ENCODE results near the gene FARP1.
"Not testable (repeated sequence)": the region's sequence is repeated elsewhere in the genome, so short reads cannot be mapped to it uniquely, and the experiment has no call there.

Gene FARP1

DNA sequence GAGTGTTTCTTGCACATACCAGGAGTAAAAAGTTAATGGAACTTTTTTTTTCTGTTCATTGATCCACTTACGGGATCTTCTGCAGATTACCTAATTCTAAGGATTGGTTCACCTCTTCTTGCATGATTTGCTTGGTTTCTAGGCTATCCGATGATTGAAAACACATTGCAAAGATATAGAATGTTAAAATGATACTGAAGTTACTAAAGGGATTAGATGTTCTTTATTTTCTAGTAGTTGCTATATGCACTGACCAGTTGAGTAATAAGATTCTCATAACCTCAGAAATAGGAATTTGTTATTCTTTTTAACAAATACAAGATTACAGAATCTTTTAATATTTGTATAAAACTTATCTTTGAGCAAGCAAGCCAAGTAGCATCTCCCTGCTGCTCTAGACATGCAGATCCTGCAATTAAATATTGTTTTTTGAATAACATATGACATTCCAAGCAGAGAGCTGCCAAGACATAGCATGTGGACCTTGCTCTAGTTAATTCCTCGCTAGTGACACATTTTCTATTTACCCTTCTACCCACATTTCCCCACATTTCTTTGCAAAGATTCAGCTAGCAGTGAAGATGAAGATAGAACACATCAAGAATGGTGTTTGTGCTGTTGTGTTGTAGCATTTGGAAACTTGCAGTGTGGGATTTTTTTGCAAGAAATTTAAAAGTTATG, 85.9 kb downstream of the FARP1 start:
- no peak for DNase-seq

DNA sequence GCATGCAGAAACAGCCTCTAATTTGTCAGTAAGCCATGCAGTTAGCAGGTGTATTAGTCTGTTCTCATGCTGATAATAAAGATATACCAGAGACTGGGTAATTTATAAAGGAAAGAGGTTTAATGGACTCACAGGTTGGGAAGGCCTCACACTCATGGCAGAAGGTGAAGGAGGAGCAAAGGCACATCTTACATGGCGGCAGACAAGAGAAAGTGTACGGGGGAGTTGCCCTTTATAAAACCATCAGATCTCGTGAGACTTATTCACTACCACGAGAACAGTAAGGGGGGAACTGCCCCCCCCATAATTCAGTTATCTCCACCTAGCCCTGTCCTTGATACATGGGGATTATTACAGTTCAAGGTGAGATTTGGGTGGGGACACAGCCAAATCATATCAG, 87.9 kb downstream of the FARP1 start:
- DNase-seq: not testable (repeated sequence)

DNA sequence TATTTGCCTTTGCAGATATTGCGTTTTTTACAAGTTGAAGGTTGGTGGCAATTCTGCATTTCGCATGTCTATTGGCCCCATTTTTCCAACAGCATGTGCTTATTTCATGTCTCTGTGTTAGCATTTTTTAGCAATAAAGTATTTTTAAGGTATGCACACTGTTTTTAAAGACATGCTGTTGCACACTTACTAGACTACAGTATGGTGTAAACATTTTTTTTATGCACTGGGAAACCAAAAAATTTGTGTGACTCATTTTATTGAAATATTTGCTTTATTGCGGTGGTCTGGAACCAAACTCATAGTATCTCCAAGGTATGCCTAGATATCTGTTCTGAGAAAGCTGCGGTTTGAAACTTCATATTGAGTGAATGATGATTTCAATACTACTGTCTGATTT, 89.6 kb downstream of the FARP1 start:
- no peak for DNase-seq

DNA sequence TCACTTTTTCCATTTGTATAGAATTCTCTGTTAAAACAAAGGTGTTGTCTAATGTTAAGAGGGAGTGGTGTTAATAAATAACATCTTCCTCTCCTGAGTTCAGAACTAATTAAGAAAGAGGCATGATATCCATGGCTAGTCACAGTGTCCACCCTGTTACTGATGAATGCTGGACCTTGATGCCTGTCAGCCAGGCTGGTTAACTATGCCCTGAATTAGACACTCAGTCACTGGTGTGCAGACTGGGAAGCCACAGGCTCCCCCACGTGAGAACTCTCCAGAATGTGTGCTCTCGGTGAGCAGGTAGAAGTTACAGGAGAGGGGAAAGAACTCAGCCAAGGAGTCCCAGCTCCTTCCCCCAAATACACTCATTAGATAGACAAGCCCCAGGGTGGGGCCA, 90.2 kb downstream of the FARP1 start:
- DNase-seq: no peak

DNA sequence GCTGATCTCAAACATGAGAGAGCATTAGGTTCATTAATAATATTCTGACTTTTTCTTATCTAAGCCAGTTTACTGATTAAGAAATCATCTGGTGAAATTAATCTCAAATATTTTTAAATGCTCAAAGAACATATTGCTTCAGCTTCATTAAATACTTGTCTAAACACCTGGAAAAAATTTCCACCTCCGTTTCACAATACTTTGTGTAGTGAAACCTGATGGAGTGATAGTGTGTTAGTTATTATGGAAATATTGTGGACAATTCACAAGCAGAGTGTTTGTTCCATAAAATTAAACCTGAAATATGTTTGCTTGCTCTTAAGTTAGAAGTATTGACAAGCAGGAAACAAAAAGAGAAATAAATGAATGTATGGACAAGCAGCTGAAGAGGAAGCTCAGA, 91.5 kb downstream of the FARP1 start:
- DNase-seq: no peak

DNA sequence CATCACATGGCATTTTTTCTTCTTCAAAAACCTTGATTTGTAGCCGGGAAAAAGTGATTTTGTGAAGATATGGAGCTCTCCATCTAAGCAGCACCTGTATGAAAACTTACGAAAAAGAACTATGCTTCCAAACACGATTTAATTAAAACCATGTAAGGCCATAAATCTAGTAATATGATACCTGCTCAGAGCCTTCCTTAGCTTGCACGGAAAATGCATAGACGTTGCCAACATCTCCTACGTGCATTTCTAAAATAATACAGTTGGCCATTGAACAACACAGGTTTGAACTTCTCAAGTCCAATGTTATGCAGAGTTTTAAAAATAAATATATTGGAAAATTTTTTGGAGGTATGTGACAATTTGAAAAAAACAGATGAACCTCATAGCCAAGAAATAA, 93.3 kb downstream of the FARP1 start:
- DNase-seq: no peak

DNA sequence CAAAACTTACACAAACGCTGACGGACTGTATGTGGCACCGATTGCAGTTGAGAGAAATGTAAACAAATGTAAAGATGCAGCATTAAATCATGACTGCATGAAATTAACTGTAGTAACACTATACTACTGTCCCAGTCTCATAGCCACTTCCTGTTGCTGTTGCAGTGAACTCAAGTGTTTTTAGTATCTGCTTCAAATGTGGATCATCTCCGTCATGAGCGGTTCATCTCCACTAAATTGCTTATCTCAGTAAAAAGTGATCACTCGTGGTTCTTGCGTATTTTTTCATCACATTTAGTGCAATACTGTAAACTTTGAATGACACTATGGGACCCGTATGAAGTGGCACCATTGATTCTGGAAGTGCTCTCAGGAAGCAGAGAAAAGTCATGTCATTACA, 94.4 kb downstream of the FARP1 start:
- DNase-seq: no peak

DNA sequence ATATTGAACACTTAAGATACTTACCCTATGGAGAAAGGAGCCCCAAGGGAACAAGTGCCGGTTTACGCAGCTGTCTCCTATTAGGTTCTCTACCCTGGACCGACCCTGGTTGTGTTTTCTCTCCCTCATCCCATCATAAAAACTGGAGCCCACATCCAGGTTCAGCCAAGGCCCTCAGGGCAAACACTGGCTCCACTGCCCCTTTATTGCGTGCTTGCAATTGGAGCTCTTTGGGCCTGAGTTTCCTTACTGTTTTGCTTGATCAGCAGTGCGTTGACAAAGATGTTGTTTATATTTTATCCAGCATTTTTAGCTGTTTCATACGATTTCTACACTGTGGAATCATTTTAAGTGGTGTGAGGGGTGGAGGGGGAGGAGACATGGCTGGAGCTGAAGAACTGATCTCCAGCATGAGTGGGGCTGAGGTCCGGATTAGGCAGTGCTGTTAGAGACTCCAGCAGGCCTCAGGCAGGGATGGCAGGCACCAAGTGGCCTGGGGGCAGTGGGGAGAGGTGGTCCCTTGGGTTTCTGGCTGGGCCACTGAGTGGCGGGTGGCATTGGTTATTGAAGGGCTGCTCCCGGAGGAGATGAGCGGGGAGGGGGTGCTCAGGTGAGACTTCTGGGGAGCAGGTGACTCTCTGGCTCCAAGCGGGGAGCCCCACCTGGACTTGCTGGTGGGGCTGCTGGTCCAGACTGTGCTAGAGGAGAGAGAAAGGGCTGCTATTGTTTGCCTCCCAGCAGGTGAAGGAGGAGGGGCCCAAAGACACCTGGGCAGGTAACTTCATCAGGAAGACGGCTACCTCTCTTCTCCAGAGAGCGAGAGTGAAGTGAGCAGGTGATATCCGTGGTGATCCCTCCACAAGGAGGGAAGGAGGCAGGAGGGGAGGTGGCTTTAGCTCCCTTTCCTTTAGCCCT, 96.5 kb downstream of the FARP1 start:
- DNase-seq: no peak

DNA sequence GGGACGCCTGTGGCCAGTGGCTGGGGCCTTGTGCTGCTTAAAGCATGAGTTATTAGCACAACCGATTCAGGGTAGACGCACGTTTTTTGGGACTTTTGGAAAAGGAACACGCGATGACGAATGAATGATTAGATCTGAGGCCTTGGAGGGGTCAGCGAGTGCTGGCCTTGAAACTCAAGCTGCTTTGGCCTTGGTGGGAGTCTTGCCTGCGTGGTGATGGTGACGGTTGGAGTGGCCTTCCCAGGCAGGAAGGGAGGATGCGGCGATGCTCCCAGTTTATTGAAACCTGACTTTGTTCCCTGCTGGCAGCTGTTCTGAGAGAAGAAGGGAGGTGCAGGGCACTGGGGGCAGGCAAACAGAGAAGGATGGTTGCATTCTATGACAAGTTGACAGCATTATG, 97.2 kb downstream of the FARP1 start:
- DNase-seq: no peak

DNA sequence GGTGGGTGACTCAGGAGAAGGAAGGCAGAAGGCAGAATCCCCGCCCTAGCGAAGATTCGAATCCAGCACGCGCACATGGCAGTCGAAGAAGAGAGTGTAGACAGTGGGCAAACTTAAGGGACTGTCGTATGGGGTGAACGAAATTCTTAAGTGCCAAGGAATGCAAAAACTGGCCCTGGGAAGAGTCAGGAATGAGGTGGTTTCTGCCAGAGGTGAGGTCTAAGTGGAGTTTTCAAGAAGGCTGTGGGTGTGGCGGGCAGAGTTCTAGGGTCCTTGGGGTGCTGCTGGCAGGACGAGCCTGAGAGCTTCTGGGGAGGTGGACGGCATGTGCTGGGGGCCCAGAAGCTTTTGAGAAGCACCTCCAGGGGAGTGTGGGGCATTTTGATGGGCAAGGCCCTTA, 98.1 kb downstream of the FARP1 start:
- DNase-seq: no peak

DNA sequence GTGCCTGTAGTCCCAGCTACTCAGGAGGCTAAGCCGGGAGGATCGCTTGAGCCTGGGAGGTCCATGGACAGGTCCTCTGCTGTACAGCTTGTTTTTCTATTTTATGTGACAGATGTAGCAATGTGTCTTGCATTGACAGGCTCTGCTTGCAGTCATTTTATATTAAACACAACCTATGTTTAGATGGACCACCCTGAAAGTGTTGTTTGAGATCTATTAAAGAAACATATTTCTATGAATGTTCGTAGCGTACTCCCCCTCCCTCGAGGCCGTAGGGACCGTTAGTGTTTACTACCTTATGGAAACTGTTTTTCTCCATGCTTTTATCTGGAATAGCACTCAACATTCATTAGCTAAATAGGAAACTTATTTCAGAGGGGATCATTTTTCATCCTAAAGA, 99.1 kb downstream of the FARP1 start:
- no peak for DNase-seq

DNA sequence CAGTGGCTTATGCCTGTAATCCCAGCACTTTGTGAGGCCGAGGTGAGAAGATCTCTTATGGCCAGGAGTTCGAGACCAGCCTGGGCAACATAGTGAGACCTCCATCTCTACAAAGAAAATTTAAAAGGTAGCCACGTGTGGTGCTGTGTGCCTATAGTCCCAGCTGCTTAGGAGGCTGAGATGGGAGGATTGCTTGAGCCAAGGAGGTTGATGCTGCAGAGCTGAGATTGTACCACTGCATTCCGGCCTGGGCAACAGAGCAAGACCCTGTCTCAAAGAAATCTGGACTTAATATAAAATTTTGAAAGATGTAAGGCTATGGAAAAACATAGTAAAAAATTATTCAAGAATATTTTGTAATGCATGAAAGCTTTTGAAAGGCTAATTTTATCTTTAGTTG, 99.5 kb downstream of the FARP1 start:
- DNase-seq: no peak

DNA sequence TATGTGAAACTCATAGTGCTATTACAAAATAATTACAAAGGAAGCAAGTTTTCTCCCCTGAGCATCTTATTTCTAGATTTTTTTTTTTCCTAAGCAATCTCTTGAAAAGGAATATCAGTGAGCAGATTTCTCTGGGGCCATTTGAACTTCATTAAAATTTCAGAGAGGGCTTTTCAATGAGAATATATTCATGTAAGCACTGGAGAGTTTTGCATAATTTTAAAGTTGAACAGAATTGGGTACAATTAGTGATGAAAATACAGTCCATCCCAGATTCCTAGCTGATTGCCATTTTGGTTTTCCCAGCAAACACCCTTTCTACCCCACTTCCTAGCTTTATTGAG, 101.0 kb downstream of the FARP1 start:
- no peak for DNase-seq

DNA sequence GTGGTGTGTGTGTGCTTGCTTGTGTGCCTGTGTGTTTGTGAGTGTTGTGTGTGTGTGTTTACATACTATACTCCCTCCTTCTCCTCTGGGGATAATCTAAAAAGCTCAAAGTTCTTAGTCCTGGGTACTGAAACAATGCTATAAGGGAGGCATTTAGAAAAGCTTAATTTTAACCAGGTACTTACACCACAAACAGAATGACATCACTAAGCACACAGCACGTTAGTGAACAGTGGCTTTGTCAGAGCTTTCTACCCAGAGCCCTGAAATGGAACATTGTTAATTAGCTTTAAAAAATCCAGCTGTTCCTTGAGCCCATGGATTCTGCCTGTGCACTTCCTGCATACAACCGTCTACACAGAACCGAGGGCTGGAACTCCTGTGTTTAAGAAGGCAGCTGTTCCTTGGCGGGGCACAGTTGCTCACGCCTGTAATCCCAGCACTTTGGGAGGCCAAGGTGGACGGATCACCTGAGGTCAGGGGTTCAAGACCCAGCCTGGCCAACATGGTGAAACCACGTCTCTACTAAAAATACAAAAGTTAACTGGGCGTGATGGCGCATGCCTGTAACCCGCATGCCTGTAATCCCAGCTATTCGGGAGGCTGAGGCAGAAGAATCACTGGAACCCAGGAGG, 103.8 kb downstream of the FARP1 start:
- DNase-seq: no peak

DNA sequence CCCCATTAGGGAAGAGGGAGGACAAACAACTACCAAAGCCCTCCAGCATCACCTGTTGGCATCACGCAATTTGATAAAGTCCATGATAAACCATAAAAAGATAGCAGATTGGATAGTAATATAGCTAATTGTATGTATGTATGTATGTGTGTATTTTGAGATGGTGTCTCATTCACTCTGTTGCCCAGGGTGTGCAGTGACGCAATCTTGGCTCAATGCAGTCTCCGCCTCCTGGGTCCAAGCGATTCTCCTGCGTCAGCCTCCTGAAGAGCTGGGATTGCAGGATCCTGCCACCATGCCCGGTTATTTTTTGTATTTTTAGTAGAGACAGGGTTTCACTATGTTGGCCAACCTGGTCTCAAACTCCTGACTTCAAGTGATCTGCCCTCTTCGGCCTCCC, 108.8 kb downstream of the FARP1 start:
- no peak for DNase-seq

DNA sequence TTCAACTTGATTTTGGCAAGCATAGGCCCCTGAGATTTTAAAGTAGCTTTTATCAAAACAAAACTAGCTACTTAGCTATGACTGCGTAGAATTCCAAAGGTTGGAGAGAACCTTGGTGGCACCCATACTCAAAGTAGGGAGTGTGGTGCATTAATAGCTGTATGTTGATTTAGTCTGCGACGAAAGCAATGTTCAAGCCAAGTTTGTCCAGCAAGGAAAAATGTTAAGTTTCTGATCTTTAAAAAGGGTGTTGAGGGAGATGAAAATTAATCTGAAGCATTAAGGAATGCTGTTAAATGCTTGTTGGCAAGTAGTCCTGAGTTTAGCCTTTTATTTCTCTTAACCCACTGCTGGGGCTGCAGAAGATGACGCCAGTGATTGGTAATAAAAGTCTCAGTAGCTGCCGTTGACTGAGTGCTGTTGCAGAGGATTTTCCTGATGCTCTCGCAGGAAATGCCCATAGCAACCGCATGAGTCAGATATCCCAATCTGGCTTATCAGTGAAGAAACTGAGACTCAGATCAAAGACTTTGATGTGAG, 110.1 kb downstream of the FARP1 start:
- no peak for DNase-seq

DNA sequence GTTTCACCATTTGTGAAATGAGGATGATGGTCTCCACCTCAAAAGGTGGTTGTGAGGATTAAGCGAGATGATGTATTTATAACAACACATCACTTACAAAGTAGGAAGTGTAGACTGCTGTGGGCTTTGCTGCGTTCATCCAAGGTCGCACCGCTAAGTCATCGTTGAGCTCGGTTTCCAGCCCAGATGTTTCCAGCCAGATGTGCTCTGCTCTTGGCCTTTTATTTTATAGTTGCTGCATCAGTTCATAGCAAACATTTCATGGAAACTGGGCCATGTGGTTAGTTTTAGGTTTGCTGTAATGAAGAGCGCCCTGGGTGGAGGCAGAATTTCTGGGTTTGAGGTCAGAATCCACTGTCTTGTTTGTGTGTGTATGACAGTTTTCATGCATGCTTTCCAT, 110.6 kb downstream of the FARP1 start:
- DNase-seq: no peak

DNA sequence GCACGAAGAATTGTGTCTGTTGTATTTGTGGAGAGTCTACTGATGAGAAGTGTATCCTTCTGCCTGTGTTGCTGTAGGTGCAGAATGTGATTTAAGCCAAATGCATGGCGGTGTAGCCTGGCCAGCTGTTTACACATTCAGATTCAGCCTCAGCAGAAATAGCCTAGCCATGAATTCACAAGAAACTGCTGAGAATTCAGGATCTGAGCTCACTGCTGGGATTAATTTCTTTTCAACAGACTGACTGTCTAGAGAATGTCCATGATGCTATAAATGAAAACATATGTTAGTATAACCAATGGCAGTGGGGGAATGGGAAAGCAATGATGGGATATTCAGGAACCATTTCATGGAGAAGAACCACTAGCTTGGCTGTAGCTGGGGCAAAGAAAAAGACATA, 111.6 kb downstream of the FARP1 start:
- no peak for DNase-seq

DNA sequence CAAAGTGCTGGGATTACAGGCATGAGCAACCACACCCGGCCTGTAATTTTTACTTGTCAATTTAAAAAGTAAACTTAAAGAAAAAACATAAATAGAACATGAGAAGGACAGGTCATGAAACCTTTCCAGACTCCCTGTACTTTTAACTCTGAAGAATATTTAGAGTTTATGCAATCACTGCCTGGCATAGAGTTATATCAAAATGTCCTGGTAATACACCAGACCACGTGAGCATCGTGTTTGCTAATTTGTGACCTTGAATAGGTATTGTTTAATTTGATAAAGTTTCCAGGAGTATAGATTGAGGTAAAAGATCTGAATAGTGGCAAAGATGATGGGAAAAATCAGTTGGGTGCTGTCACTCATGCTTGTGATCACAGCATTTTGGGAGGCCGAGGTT, 115.3 kb downstream of the FARP1 start:
- no peak for DNase-seq

DNA sequence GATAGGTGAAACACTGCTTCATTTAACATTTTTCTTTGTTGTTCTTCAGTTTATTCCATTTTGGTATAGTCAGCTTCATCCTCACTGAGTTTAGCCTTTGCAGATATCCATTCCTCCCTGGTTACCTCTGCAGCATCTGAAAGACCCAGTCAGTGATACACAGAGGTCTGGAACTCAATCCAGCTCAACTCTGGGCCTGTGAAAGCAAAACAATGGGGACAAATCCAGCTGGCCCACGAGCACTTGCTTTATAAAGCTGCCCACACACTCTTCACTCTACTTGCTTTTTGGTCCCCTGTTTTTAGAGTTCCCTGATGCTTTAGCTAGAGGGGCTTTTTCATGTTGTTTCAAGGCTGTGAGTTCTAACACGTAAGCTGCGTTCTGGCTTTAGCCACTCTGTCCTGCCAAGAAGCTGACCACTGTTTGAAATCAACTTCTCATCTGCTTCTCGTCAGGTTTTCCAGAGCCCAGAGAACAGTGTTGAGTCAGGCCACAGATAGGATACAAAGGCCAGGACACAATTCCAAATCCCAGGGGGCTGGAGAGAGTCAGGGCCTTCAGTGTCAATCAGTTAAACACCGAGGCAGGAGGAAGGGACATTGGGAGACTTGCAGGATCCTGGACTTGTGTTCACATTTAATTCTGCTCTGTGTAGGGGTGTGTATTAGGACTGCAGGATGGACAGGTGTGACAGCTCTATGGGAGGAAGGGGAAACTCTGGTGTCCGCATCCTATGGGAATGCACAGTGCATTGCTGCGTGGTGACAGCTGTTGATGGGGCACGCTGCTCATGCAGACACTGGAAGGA, 117.7 kb downstream of the FARP1 start:
- DNase-seq: no peak

DNA sequence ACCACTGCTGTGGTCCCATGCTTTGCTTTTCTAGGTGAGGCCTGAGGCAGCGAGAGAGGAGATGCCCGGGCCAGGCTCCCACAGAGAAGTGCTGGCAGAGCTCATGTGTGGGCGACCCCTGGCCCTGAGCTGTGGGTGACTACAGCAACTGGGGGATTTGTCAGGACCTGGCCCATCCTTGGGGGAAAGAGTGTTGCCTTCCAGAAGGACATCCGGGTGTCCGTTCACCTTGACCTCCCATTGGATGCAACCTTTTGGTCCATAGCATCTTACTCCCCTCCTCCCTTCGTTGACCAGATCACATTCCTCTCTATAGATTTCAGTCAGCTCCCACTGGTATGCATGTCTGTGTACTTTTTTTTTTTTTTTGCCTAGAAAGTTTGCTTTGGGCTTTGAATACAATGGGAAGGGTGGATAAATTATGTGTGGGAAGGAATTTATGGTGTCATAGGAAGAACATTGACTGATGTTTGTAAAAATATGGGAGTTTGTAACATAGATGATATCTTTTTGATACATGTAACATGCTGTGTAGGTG, 118.3 kb downstream of the FARP1 start:
- no peak for DNase-seq

DNA sequence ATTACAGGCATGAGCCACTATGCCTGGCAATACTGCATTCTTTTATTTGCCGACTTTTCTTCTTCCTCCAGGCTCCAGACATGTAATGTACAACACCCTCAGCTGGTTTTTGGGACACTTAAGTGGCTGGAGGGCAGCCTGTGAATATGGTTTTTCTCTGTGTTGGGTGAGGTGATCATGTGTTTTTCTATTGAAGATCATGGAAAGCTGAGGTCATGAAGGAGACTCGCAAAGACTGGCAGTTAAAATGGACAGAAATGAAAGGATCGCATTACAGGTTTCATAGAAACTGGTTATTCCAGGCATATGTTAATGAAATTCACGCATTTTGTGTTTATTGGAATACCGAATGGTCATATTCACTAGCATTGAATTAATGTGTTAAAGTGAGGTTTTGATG, 119.4 kb downstream of the FARP1 start:
- no peak for DNase-seq

DNA sequence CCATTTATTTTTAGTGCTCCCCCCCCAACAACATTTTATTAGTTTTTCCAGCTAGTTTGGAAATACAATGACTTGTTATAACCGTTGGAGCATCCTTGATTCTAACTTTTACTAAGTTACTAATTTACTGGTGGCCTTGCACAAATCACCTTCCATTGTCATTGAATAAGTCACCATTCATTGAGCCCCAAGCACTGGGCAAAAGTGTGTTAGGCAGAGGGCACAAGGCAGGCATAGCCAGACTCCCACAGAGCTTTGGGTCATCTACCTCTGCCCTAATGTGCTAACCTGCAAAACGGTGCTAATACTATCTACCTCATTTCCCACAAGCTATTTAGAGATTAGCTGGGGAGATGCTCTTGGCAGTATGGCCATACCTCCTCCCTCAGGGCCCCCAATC, 120.9 kb downstream of the FARP1 start:
- no peak for DNase-seq

All from activated CD4-positive, alpha-beta T cell treated with anti-CD3 and anti-CD28 coated beads for 48 hours (primary cell).